Nephron progenitor cell (in vitro differentiated cells): ENCODE results near the gene TRMU.

ENCODE experiments used
- DNase-seq: peaks from one replicate; pipeline ENCODE4 v3.0.0; 2021
- H3K27ac Mint-ChIP-seq: 2 replicates; pipeline ENCODE4 v1.8.0; 2021; ENCODE audit warnings: mild to moderate bottlenecking, moderate library complexity, mixed read lengths
- H3K27me3 Mint-ChIP-seq: 2 replicates; pipeline ENCODE4 v1.8.0; 2021; ENCODE audit warnings: mild to moderate bottlenecking, low read depth, mixed read lengths; ENCODE audit not compliant: poor library complexity
- H3K36me3 Mint-ChIP-seq: 2 replicates; pipeline ENCODE4 v1.8.0; 2021; ENCODE audit warnings: low read depth, mixed read lengths
- H3K4me1 Mint-ChIP-seq: 2 replicates; pipeline ENCODE4 v1.8.0; 2021; ENCODE audit warnings: mixed read lengths
- H3K4me3 Mint-ChIP-seq: 2 replicates; pipeline ENCODE4 v1.8.0; 2021; ENCODE audit warnings: mild to moderate bottlenecking, moderate library complexity, mixed read lengths
- H3K9me3 Mint-ChIP-seq: 2 replicates; pipeline ENCODE4 v1.8.0; 2021; ENCODE audit warnings: mild to moderate bottlenecking, moderate library complexity, mixed read lengths
- CTCF ChIP-seq: fragments of 200-600 bp; sonication (generic); IDR thresholded peaks from 2 replicates; pipeline ENCODE4 v1.5.0; 2021; ENCODE audit warnings: antibody characterized with exemption

TRMU gene

DNA sequence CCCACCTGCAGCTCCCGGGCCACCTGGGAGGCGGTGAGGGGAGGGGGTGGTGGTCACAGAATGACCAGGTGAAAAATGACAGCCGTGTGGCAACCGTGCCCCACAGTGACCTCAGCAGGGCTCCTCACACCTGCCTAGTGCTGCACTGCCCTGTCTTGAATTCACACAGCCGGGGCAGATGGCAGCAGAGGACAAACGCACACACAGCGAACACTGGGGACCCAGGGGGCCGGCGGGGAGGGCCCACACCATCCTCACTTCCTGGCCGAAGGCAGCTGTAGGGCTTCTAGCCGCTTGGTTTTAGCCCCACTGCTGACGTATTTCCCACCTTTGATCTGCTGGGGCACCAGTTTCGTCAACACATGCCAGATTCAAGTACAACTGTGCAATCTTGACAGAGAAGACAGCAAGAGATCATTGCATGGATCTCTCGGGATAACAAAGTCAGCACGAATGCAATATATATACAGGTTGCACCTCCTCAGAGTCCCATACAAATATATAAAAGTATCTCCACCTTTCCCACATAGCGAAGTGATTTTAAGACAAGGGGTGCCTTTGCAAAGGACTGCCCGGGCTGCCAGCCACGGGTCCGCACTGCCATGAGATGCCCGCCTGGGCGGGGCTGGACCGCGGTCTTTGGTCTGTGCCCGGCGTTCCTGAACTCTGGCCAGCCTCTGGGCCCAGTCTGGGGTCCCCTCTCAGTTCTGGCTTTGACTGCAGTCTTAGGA lies 26.9 kb downstream of the TRMU start:
- no peaks in the 10 kb centered on the region for H3K27me3 Mint-ChIP-seq
- H3K9me3 Mint-ChIP-seq: peaks cover 14% of the 10 kb centered on the region
- peaks cover 39% of the 10 kb centered on the region for H3K36me3 Mint-ChIP-seq
- no peak for TF ChIP-seq CTCF
- H3K27ac Mint-ChIP-seq: no peak overlapping the region
- DNase-seq: no peak
- no peak overlapping the region for H3K4me3 Mint-ChIP-seq
- peaks cover 3% of the 10 kb centered on the region for H3K4me1 Mint-ChIP-seq

GRCh38 chr22:46362934-46363515 lies 27.5 kb downstream of the TRMU start:
- H3K27ac Mint-ChIP-seq: no peak overlapping the region
- TF ChIP-seq CTCF: no peak
- H3K4me1 Mint-ChIP-seq: peaks cover 3% of the 10 kb centered on the region
- H3K27me3 Mint-ChIP-seq: no peaks in the 10 kb centered on the region
- H3K36me3 Mint-ChIP-seq: peaks cover 39% of the 10 kb centered on the region
- peaks cover 14% of the 10 kb centered on the region for H3K9me3 Mint-ChIP-seq
- no peak overlapping the region for H3K4me3 Mint-ChIP-seq
- no peak for DNase-seq

DNA sequence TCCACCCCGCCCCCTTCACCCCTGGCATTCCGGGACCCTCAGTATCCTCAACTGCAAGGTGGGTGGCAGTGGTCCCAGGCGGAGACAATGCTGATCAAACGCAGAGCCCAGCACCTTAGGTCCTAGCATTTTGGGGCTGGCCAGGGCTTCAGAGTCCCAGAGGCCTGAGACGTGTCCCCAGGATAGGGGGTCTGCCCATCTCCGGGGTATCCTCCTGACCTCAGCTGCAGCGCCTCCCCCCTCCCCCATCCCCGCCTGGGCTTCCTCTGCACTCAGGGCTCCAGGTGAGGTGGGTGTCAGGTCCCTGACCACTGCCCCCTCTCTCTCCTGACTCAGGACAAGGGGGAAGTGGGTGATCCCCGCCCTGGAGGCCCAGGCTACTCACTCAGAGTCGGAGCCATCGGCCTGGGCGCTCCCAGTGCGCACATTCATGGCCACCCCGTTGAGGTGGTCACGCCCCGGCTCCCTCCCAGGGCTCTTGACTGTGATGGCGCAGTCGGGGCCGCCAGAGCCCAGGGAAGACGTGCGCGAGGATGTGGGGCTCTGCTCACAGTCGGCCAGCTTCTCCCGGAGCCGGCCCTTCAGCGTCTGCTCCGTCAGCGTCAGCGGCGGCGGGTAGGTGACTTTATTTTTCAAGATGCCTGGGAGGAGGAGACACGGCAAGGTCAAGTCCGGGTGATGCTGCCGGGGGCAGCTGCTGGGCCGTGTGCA lies 28.3 kb downstream of the TRMU start:
- Mint-ChIP-seq H3K9me3 (peaks cover 14% of the 10 kb centered on the region), H3K4me1 (peaks cover 3% of the 10 kb centered on the region), H3K36me3 (peaks cover 35% of the 10 kb centered on the region), H3K4me3 (no peak overlapping the region), H3K27ac (no peak overlapping the region), H3K27me3 (no peaks in the 10 kb centered on the region)
- TF ChIP-seq CTCF: no peak
- no peak for DNase-seq

DNA sequence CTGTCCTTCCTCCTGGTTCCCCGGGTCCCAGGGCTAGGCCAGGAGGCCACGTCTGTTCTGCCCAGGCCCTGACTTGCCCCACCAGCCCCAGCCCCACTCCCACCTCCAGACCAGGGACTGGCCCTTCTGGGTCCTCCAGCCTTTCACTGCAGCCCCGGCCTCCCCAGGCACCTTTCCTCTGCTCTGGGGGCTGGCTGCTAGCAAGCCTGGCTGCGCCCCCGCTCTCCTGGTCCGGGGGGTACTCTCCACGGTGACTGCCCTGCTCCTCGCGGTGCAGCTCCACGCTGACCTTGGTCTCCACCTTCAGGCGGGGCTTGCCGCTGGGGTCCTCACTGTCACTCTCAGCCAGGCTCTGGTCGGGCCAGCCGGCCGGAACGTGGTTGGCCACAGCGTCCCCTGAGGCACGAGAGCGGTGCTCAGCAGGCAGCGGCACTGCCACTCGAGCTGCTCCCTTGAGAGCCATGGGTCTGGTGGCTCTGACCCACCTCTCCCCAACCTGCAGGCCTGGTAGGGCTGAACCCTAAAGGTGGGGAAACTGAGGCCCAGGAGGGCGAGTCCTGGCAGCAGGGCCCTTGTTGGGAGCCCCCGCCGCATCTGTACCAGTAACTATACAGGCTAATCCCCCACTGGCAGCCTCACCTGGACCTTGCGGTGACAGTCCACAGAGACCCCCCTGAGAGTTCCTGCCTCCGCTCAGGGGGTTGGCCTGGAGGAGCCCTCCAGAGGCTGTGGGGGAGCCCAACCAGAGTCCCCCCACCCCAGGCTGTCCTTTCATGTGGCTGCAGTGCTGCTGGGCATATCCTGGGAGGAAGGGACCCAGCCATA lies 29.0 kb downstream of the TRMU start:
- Mint-ChIP-seq H3K9me3 (peaks cover 14% of the 10 kb centered on the region), H3K27ac (no peak overlapping the region), H3K4me1 (peaks cover 3% of the 10 kb centered on the region), H3K4me3 (no peak overlapping the region), H3K27me3 (no peaks in the 10 kb centered on the region), H3K36me3 (peaks cover 28% of the 10 kb centered on the region)
- DNase-seq: no peak
- no peak for TF ChIP-seq CTCF

GRCh38 chr22:46365166-46365624 lies 29.7 kb downstream of the TRMU start:
- DNase-seq: no peak
- peaks cover 21% of the 10 kb centered on the region for H3K36me3 Mint-ChIP-seq
- H3K4me1 Mint-ChIP-seq: peaks cover 5% of the 10 kb centered on the region
- H3K4me3 Mint-ChIP-seq: no peak overlapping the region
- H3K27ac Mint-ChIP-seq: no peak overlapping the region
- no peak for TF ChIP-seq CTCF
- peaks cover 13% of the 10 kb centered on the region for H3K9me3 Mint-ChIP-seq
- no peaks in the 10 kb centered on the region for H3K27me3 Mint-ChIP-seq
